Caco-2 (cell line): ENCODE measurements around the gene ARHGAP24. TPM values are rescaled to one million over a fixed set of nuclear protein-coding genes. Genes with fewer than 3 reads are reported as not detected.

Experiments
- BruUV-seq: library from RNA; stranded (reverse); fragments of 400-500 nt; replicated peaks from 2 replicates; lab custom pipeline; 2021; lab: Mats Ljungman, UMichigan
- CTCF ChIA-PET: fragments of 300-600 bp; sonication (Branson Sonifier 250); formaldehyde crosslinking; loops from one replicate; lab custom pipeline; 2022; ENCODE audit warnings: antibody characterized with exemption; lab: Charles Lee
- POLR2A ChIA-PET: fragments of 300-600 bp; sonication (Branson Sonifier 250); formaldehyde crosslinking; loops from one replicate; lab custom pipeline; 2022; ENCODE audit warnings: antibody characterized with exemption; lab: Charles Lee
- DNase-seq, 2 experiments: peaks; one replicate each; pipeline versions ENCODE4 v3.0.0 to v3.0.0-alpha.2; 2020 to 2022
- H3K27me3 ChIP-seq: replicated peaks from 2 replicates; pipeline ENCODE4 v1.6.0; 2011; ENCODE audit warnings: low read length; ENCODE audit not compliant: control insufficient read depth, insufficient read depth
- H3K36me3 ChIP-seq: 2 replicates; pipeline ENCODE4 v1.5.1; 2011; ENCODE audit warnings: low read length; ENCODE audit not compliant: control insufficient read depth, insufficient read depth
- H3K4me1 ChIP-seq: fragments of 250-450 bp; sonication (Bioruptor Pico); 2 replicates; pipeline ENCODE4 v1.5.1; 2020; ENCODE audit warnings: mild to moderate bottlenecking
- H3K4me3 ChIP-seq: 2 replicates; pipeline ENCODE4 v1.5.1; 2011; ENCODE audit warnings: low read depth, mild to moderate bottlenecking, control low read depth, low read length
- H3K9me3 ChIP-seq: fragments of 250-450 bp; sonication (Bioruptor Pico); 2 replicates; pipeline ENCODE4 v1.5.1; 2020; ENCODE audit warnings: mild to moderate bottlenecking, moderate library complexity
- H3K27ac Mint-ChIP-seq: one replicate; pipeline ENCODE4 v1.8.0; 2022; ENCODE audit warnings: mixed read lengths; ENCODE audit not compliant: unreplicated experiment
- H3K27me3 Mint-ChIP-seq: one replicate; pipeline ENCODE4 v1.8.0; 2022; ENCODE audit warnings: mixed read lengths; ENCODE audit not compliant: insufficient read depth, unreplicated experiment
- H3K36me3 Mint-ChIP-seq: one replicate; pipeline ENCODE4 v1.8.0; 2022; ENCODE audit warnings: mild to moderate bottlenecking, mixed read lengths; ENCODE audit not compliant: insufficient read depth, unreplicated experiment
- H3K4me1 Mint-ChIP-seq: one replicate; pipeline ENCODE4 v1.8.0; 2022; ENCODE audit warnings: low read depth, mixed read lengths; ENCODE audit not compliant: unreplicated experiment
- H3K4me3 Mint-ChIP-seq: one replicate; pipeline ENCODE4 v1.8.0; 2022; ENCODE audit warnings: mild to moderate bottlenecking, moderate library complexity, mixed read lengths; ENCODE audit not compliant: unreplicated experiment
- H3K9me3 Mint-ChIP-seq: one replicate; pipeline ENCODE4 v1.8.0; 2022; ENCODE audit warnings: mixed read lengths; ENCODE audit not compliant: unreplicated experiment
- CTCF ChIP-seq, 2 experiments: fragments of 200-600 bp in 1 of 2; IDR thresholded peaks; 1 replicate in 1 of 2; 2 replicates in 1 of 2; pipeline versions ENCODE4 v1.5.1 to v1.8.0; 2011 to 2022; ENCODE audit warnings: antibody characterized with exemption in 1 of 2, control low read depth in 1 of 2, inconsistent platforms in 1 of 2, low read depth in 1 of 2, low read length in 1 of 2, mild to moderate bottlenecking in 1 of 2, moderate library complexity in 1 of 2; ENCODE audit not compliant: insufficient read depth in 1 of 2, severe bottlenecking in 1 of 2, unreplicated experiment in 1 of 2
- intact Hi-C: fragments of 100-400 bp; cut with micrococcal nuclease; formaldehyde crosslinking; loops from one replicate; pipeline ENCODE4 v1.10.0; 2022; ENCODE audit not compliant: unreplicated experiment
- total RNA-seq: library from RNA; stranded (reverse); gene quantifications from 2 replicates; pipeline ENCODE4 v1.2.3, GENCODE V29; 2022

The ARHGAP24 gene
- total RNA-seq, 1 experiment from 2014 or later = 2.8 TPM

GRCh38 chr4:85946821-85947220 is 471.9 kb downstream of the ARHGAP24 start:
- intact Hi-C loops = no loop called here
- no peak for TF ChIP-seq CTCF (IDR thresholded peaks at IDR 0.05; ENCODE audit: insufficient read depth in 1 of 2, low read depth in 1 of 2, low read length in 1 of 2, severe bottlenecking in 1 of 2, unreplicated experiment in 1 of 2)
- no peak overlapping the region for H3K27ac Mint-ChIP-seq

DNA sequence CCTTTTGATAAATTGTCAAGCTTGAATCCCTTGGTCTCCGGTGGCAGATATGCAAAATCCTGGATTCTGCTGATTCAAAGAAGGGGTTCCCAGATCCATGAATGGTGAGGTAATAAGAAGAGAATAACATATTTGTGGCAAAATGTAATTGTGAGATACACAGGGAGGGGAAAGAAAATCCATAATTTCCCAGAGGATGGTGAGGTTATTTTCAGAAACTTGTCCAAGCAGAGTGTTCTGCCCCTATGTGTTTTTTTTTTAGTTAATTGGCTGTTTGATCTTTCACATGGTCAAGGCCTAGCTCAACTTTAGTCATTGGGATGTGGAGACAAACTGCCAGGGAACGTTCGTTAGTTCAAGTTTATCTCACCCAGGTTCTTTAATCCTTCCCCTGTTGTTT is 476.1 kb downstream of the ARHGAP24 start:
- Mint-ChIP-seq H3K27me3 (no peaks in the 10 kb centered on the region), H3K4me3 (no peak overlapping the region), H3K36me3 (no peaks in the 10 kb centered on the region), H3K4me1 (peaks cover 6% of the 10 kb centered on the region), H3K9me3 (no peaks in the 10 kb centered on the region), H3K27ac (no peak overlapping the region)
- Histone ChIP-seq H3K9me3 (no peaks in the 10 kb centered on the region; the same call in 1 of the 2 replicates), H3K27me3 (no peaks in the 10 kb centered on the region), H3K36me3 (no peaks in the 10 kb centered on the region), H3K4me3 (no peak overlapping the region), H3K4me1 (peaks cover 4% of the 10 kb centered on the region; the same call in 1 of the 2 replicates)
- ChIA-PET POLR2A (no interaction called here), CTCF (no interaction called here)
- TF ChIP-seq CTCF (IDR thresholded peaks at IDR 0.05; ENCODE audit: insufficient read depth in 1 of 2, low read depth in 1 of 2, low read length in 1 of 2, severe bottlenecking in 1 of 2, unreplicated experiment in 1 of 2) = no peak
- DNase-seq = no peak
- BruUV-seq = no TSS peak
- intact Hi-C loops = no loop called here

More at GRCh38 chr4:85946821-85947220, 471.9 kb downstream of the ARHGAP24 start:
- Mint-ChIP-seq H3K27me3 (no peaks in the 10 kb centered on the region), H3K4me1 (no peaks in the 10 kb centered on the region), H3K9me3 (no peaks in the 10 kb centered on the region), H3K4me3 (no peak overlapping the region), H3K36me3 (no peaks in the 10 kb centered on the region)
- Histone ChIP-seq H3K27me3 (no peaks in the 10 kb centered on the region), H3K36me3 (no peaks in the 10 kb centered on the region), H3K4me3 (no peak overlapping the region), H3K4me1 (no peaks in the 10 kb centered on the region), H3K9me3 (no peaks in the 10 kb centered on the region)
- POLR2A ChIA-PET = no interaction called here
- BruUV-seq = no TSS peak
- no peak for DNase-seq
- CTCF ChIA-PET = no interaction called here

DNA sequence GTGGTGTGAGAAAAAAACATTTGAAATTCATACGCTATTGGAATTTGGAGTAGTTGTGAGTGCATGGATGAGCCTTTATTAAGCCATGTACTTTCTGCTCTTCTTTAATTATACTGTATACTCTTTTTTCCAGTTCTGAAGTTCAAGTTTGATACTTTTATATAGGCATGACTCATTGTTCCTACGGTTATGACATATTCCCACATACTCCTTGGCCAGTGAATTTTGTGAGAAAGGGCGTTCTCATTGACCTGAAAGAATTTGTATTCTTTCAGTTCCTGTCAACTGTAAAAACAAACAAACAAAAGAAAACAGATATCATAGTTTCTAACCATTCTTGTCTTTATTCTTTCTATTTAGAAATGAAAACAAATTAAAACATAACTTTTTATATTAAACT is 477.6 kb downstream of the ARHGAP24 start:
- Histone ChIP-seq H3K27me3 (no peaks in the 10 kb centered on the region), H3K9me3 (no peaks in the 10 kb centered on the region; the same call in 1 of the 2 replicates), H3K4me3 (no peak overlapping the region), H3K36me3 (no peaks in the 10 kb centered on the region), H3K4me1 (peaks cover 4% of the 10 kb centered on the region; the same call in 1 of the 2 replicates)
- TF ChIP-seq CTCF (IDR thresholded peaks at IDR 0.05; ENCODE audit: insufficient read depth in 1 of 2, low read depth in 1 of 2, low read length in 1 of 2, severe bottlenecking in 1 of 2, unreplicated experiment in 1 of 2) = no peak
- POLR2A ChIA-PET = no interaction called here
- Mint-ChIP-seq H3K4me1 (peaks cover 6% of the 10 kb centered on the region), H3K4me3 (no peak overlapping the region), H3K27ac (no peak overlapping the region), H3K9me3 (no peaks in the 10 kb centered on the region), H3K36me3 (no peaks in the 10 kb centered on the region), H3K27me3 (no peaks in the 10 kb centered on the region)
- CTCF ChIA-PET = no interaction called here
- DNase-seq = no peak
- BruUV-seq = no TSS peak
- intact Hi-C loops = no loop called here
